ENCODE results near the gene DNAJC17.

- TF ChIP-seq CTCF (conservative IDR thresholded peaks at IDR 0.05; ENCODE audit: low read depth, low read length) (no peak), EZH2 (IDR thresholded peaks at IDR 0.05; ENCODE audit: borderline replicate concordance, low read depth, low read length, poor library complexity, severe bottlenecking) (no peak)
Observed at GRCh38 chr15:40746916-40747418, 60.3 kb downstream of the DNAJC17 start.

Measured in A673 (cell line).